Astrocyte of the spinal cord (primary cell): ENCODE data around the gene GALNTL6.

Experiments used
- DNase-seq: peaks from one replicate; pipeline ENCODE4 v3.0.0; 2011; ENCODE audit warnings: low read depth, low spot score
- H3K4me3 ChIP-seq: 2 replicates; pipeline ENCODE4 v1.5.1; 2011; ENCODE audit warnings: low read depth, mild to moderate bottlenecking, low read length, moderate library complexity
- CTCF ChIP-seq: IDR thresholded peaks from 2 replicates; pipeline ENCODE4 v1.5.1; 2012; ENCODE audit warnings: low read depth, mild to moderate bottlenecking, low read length, inconsistent platforms
- in situ Hi-C: cut with HindIII; loops from 2 replicates; pipeline ENCODE4 v1.10.0; 2017; ENCODE audit warnings: low sequenced_read_pairs

The GALNTL6 gene

GRCh38 chr4:171896426-171896825 lies 83.2 kb downstream of the GALNTL6 start:
- in situ Hi-C loops = no loop called here
- DNase-seq = no peak
- no peak overlapping the region for H3K4me3 ChIP-seq
- TF ChIP-seq CTCF = no peak

GRCh38 chr4:171919314-171919713 lies 106.1 kb downstream of the GALNTL6 start:
- in situ Hi-C loops = no loop called here
- no peak overlapping the region for H3K4me3 ChIP-seq

GRCh38 chr4:171920901-171921300 lies 107.7 kb downstream of the GALNTL6 start:
- H3K4me3 ChIP-seq = no peak overlapping the region
- no peak for DNase-seq
- in situ Hi-C loops = no loop called here
- no peak for TF ChIP-seq CTCF

More at GRCh38 chr4:171919314-171919713, 106.1 kb downstream of the GALNTL6 start:
- no peak for TF ChIP-seq CTCF
- DNase-seq = no peak

GRCh38 chr4:171924746-171925376 lies 111.7 kb downstream of the GALNTL6 start:
- peak; percentile 0 for DNase-seq
- TF ChIP-seq CTCF = no peak
- no peak overlapping the region for H3K4me3 ChIP-seq
- in situ Hi-C loops = no loop called here

GRCh38 chr4:171928336-171928735 lies 115.1 kb downstream of the GALNTL6 start:
- TF ChIP-seq CTCF = no peak
- H3K4me3 ChIP-seq = no peak overlapping the region
- in situ Hi-C loops = no loop called here
- DNase-seq = no peak

GRCh38 chr4:171929477-171929876 lies 116.3 kb downstream of the GALNTL6 start:
- DNase-seq = no peak
- no peak for TF ChIP-seq CTCF
- no peak overlapping the region for H3K4me3 ChIP-seq
- in situ Hi-C loops = no loop called here
